ENCODE measurements around the gene PIK3CA.
A peak's percentile ranks its signal among the peaks of the same experiment; 100 is the strongest.

Gene PIK3CA

GRCh38 chr3:179260949-179261765, 113.0 kb downstream of the PIK3CA start:
- H3K4me3 ChIP-seq (ENCODE audit: low read length) = peak overlapping the region; percentile 62
- peak; percentile 58 for DNase-seq (ENCODE audit: low read depth)
- TF ChIP-seq, protein P1, sequence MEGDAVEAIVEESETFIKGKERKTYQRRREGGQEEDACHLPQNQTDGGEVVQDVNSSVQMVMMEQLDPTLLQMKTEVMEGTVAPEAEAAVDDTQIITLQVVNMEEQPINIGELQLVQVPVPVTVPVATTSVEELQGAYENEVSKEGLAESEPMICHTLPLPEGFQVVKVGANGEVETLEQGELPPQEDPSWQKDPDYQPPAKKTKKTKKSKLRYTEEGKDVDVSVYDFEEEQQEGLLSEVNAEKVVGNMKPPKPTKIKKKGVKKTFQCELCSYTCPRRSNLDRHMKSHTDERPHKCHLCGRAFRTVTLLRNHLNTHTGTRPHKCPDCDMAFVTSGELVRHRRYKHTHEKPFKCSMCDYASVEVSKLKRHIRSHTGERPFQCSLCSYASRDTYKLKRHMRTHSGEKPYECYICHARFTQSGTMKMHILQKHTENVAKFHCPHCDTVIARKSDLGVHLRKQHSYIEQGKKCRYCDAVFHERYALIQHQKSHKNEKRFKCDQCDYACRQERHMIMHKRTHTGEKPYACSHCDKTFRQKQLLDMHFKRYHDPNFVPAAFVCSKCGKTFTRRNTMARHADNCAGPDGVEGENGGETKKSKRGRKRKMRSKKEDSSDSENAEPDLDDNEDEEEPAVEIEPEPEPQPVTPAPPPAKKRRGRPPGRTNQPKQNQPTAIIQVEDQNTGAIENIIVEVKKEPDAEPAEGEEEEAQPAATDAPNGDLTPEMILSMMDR (conservative IDR thresholded peaks at IDR 0.05; ENCODE audit: low read length) = no peak

DNA sequence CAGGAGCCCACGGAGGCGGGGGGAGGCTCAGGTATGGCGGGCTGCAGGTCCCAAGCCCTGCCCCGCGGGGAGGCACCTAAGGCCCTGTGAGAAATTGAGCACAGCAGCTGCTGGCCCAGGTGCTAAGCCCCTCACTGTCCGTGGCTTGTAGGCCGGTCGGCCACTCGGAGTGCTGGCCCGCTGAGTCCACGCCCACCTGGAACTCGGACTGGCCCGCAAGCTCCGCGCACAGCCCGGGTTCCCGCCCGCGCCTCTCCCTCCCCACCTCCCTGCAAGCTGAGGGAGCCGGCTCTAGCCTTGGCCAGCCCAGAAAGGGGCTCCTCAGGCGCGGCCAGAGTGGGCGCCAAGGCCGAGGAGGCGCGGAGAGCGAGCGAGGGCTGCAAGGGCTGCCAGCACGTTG, 115.0 kb downstream of the PIK3CA start:
- DNase-seq (ENCODE audit: low read depth) = no peak
- TF ChIP-seq, protein P1 (conservative IDR thresholded peaks at IDR 0.05; ENCODE audit: low read length) = no peak
- no peak overlapping the region for H3K4me3 ChIP-seq (ENCODE audit: low read length)

- TF ChIP-seq, protein P1 (conservative IDR thresholded peaks at IDR 0.05; ENCODE audit: low read length) = no peak
- H3K4me3 ChIP-seq (ENCODE audit: low read length) = no peak overlapping the region
- DNase-seq (ENCODE audit: low read depth) = no peak
Measured at GRCh38 chr3:179264449-179264848, 116.3 kb downstream of the PIK3CA start.

- H3K4me3 ChIP-seq (ENCODE audit: low read length) = no peak overlapping the region
- TF ChIP-seq, protein P1 (conservative IDR thresholded peaks at IDR 0.05; ENCODE audit: low read length) = no peak
- DNase-seq (ENCODE audit: low read depth) = no peak
Measured at GRCh38 chr3:179265092-179265491, 116.9 kb downstream of the PIK3CA start.

- TF ChIP-seq, protein P1 (conservative IDR thresholded peaks at IDR 0.05; ENCODE audit: low read length) = no peak
- no peak overlapping the region for H3K4me3 ChIP-seq (ENCODE audit: low read length)
- no peak for DNase-seq (ENCODE audit: low read depth)
Measured at GRCh38 chr3:179265875-179266274, 117.7 kb downstream of the PIK3CA start.

DNA sequence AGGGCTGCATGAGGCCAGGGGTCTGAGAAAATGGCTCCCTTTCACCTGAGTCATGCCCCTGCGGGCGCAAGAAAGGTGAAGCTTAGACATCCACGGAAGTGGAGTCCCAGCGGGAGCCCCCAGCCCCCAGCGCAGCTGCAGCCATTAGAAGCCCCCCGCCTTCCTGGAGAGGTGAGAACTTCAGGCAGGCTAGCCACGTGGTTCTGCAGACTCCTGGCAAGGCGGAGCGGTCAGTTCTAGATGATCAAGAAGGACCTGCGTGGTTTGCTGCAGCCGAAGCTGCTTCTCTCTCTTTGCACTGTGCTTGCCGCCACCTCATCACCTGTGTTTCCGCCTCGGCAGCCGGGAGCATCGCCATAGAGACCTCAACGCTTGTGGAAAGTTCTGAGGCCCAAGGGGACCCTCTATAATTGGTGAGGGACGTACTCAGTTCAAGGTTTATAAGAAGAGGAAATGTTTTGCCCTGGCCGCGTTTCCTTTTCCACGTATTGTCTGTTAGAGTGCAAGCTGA, 118.6 kb downstream of the PIK3CA start:
- TF ChIP-seq, protein P1 (conservative IDR thresholded peaks at IDR 0.05; ENCODE audit: low read length) = no peak
- no peak for DNase-seq (ENCODE audit: low read depth)
- no peak overlapping the region for H3K4me3 ChIP-seq (ENCODE audit: low read length)
